HCT116 (cell line): Measurements from ENCODE around the gene COL15A1.

ENCODE experiments used
- JUND ChIP-seq: IDR thresholded peaks from 2 replicates; pipeline ENCODE4 v1.6.1; 2012
- POLR2A ChIP-seq: IDR thresholded peaks from 2 replicates; pipeline ENCODE4 v1.7.0; 2011; ENCODE audit warnings: borderline replicate concordance; ENCODE audit not compliant: insufficient read depth, insufficient read length; ENCODE audit errors: extremely low read depth
- POLR2AphosphoS5 ChIP-seq: IDR thresholded peaks from 2 replicates; pipeline ENCODE4 v1.6.1; 2011; ENCODE audit warnings: mild to moderate bottlenecking, low read depth, low read length, moderate library complexity
- RAD21 ChIP-seq: IDR thresholded peaks from 2 replicates; pipeline ENCODE4 v1.6.1; 2012; ENCODE audit warnings: low read depth, mild to moderate bottlenecking
- YY1 ChIP-seq: IDR thresholded peaks from 2 replicates; pipeline ENCODE4 v1.6.1; 2011; ENCODE audit warnings: low read length, low read depth, moderate library complexity, mild to moderate bottlenecking; ENCODE audit not compliant: insufficient replicate concordance; ENCODE audit errors: extremely low read depth
- ZNF274 ChIP-seq: fragments of 200-500 bp; sonication (Bioruptor generic); IDR thresholded peaks from 2 replicates; pipeline ENCODE4 v1.6.1; 2014; ENCODE audit warnings: mild to moderate bottlenecking, low read depth, low read length, inconsistent platforms
- TF ChIP-seq, protein P1 (sequence below), 3 experiments: fragments of 200-600 bp in 1 of 3; sonication (generic) in 1 of 3; IDR thresholded peaks in 2 of 3; conservative IDR thresholded peaks in 1 of 3; 2 replicates each; pipeline ENCODE4 v1.5.1; 2012 to 2017; ENCODE audit warnings: low read depth in 2 of 3, low read length in 2 of 3, antibody characterized with exemption in 1 of 3, borderline replicate concordance in 1 of 3, control low read depth in 1 of 3, mild to moderate bottlenecking in 1 of 3, mixed read lengths in 1 of 3, mixed run types in 1 of 3, moderate library complexity in 1 of 3; ENCODE audit not compliant: insufficient read depth in 1 of 3
- TF ChIP-seq, protein P2 (sequence below): IDR thresholded peaks from 2 replicates; pipeline ENCODE4 v1.6.1; 2012

DNA sequence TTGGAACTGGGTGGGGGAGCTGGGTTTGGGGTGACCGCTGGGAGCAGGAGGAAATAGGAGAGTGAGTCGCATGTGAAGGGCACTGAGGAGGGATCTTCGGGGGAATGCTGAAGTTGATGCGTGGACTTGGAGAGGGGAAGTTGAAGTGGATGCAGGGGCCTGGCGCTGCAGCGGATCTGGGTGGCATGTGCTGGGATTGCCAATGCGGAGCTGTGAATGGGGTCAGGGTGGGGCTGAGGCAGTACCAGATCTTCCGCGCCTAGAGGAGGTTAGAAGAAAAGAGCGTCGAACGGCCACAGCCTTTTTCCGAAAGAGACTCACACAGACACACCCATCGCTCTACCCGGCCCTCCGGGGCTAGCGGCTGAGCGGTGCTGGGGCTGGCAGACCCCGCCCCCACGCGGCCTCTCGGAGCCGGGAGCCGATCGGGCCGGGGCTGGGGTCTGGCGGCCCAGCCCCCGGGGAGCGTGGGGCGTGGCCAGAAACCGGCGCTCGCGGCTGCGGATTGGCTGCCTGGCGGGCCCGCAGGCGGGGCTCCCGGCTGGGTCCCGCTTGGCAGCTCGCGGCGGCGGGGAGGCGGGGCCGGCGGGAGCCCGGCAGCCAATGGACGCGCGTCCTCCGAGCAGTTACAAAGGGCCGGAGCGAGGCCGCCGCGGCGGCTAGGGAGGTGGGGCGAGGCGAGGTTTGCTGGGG, 160.9 kb downstream of the COL15A1 start, which contains the start of gene TGFBR1:
- TF ChIP-seq, protein P1, sequence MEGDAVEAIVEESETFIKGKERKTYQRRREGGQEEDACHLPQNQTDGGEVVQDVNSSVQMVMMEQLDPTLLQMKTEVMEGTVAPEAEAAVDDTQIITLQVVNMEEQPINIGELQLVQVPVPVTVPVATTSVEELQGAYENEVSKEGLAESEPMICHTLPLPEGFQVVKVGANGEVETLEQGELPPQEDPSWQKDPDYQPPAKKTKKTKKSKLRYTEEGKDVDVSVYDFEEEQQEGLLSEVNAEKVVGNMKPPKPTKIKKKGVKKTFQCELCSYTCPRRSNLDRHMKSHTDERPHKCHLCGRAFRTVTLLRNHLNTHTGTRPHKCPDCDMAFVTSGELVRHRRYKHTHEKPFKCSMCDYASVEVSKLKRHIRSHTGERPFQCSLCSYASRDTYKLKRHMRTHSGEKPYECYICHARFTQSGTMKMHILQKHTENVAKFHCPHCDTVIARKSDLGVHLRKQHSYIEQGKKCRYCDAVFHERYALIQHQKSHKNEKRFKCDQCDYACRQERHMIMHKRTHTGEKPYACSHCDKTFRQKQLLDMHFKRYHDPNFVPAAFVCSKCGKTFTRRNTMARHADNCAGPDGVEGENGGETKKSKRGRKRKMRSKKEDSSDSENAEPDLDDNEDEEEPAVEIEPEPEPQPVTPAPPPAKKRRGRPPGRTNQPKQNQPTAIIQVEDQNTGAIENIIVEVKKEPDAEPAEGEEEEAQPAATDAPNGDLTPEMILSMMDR (IDR thresholded peaks at IDR 0.05 in 2 of 3, conservative IDR thresholded peaks at IDR 0.05 in 1 of 3; ENCODE audit: borderline replicate concordance in 1 of 3, insufficient read depth in 1 of 3, low read depth in 2 of 3, low read length in 2 of 3): no peak
- TF ChIP-seq, protein P2, sequence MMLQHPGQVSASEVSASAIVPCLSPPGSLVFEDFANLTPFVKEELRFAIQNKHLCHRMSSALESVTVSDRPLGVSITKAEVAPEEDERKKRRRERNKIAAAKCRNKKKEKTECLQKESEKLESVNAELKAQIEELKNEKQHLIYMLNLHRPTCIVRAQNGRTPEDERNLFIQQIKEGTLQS: no peak
- peak; percentile 85 for TF ChIP-seq POLR2AphosphoS5
- no peak for TF ChIP-seq JUND
- no peak for TF ChIP-seq YY1
- no peak for TF ChIP-seq ZNF274
- peak; percentile 67 for TF ChIP-seq POLR2A
- no peak for TF ChIP-seq RAD21
